ENCODE results near the gene RBM26.

The RBM26 gene, protein sequence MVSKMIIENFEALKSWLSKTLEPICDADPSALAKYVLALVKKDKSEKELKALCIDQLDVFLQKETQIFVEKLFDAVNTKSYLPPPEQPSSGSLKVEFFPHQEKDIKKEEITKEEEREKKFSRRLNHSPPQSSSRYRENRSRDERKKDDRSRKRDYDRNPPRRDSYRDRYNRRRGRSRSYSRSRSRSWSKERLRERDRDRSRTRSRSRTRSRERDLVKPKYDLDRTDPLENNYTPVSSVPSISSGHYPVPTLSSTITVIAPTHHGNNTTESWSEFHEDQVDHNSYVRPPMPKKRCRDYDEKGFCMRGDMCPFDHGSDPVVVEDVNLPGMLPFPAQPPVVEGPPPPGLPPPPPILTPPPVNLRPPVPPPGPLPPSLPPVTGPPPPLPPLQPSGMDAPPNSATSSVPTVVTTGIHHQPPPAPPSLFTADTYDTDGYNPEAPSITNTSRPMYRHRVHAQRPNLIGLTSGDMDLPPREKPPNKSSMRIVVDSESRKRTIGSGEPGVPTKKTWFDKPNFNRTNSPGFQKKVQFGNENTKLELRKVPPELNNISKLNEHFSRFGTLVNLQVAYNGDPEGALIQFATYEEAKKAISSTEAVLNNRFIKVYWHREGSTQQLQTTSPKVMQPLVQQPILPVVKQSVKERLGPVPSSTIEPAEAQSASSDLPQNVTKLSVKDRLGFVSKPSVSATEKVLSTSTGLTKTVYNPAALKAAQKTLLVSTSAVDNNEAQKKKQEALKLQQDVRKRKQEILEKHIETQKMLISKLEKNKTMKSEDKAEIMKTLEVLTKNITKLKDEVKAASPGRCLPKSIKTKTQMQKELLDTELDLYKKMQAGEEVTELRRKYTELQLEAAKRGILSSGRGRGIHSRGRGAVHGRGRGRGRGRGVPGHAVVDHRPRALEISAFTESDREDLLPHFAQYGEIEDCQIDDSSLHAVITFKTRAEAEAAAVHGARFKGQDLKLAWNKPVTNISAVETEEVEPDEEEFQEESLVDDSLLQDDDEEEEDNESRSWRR

DNA sequence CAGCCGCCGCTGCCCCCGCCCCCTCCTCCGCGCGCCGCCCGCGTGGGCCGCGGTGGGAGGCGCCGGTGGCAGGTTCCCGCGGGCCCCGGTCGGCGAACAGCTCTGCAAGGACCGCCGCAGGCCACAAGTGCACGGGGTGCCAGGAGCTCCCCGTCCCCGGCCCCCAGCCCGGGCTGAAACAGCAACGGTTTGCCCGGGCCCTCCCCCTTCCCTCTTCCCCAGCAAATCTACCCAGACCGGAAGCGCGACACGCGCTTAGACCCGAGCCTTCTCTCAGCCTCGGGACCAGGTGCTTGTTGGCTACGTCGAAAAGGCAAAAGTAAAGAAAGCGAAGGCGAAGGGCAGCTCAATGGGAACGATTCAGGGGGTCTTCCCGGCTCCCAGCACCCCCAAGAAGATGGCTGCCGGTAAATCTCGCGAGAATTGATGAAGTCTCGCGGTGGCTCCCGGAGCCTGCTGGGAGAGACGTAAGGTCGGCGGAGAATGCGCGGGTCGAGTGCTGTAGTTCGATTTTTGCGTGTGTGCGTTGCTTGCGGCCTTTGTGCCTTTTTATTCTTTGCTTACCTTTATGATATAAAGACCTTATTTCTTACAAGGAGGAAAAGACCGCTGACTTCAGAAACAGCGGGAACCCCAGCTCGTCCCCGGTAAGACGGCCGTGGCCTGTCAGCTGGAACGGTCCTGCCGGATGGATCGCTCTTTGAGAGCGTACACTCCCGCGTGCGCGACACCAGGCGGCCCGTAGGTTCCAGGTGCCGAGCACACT lies at the start of gene RBM26:
TSS of gene RBM26 (minus strand) at position 425 of the 766 bp plus-strand sequence. CDS start 481 bp downstream, outside the sequence.
- peak; percentile 90 for DNase-seq (ENCODE audit: low read depth)

DNA sequence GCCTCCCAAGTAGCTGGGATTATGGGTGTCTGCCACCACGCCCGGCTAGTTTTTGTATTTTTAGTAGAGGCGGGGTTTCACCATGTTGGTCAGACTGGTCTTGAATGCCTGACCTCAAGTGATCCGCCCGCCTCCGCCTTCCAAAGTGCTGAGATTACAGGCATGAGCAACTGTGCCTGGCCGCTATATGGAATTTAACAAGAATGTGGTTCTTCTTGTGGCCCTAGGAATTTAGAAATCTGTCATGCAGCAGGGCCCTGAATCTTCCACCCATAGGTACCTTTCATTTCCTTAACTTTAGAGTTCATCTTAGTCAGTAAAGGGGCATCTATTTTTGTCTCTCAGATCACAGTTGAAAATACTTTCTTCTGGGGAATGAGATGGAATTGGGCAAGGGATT lies 49.3 kb upstream of the RBM26 start:
- DNase-seq (ENCODE audit: low read depth), result peak; percentile 76

DNA sequence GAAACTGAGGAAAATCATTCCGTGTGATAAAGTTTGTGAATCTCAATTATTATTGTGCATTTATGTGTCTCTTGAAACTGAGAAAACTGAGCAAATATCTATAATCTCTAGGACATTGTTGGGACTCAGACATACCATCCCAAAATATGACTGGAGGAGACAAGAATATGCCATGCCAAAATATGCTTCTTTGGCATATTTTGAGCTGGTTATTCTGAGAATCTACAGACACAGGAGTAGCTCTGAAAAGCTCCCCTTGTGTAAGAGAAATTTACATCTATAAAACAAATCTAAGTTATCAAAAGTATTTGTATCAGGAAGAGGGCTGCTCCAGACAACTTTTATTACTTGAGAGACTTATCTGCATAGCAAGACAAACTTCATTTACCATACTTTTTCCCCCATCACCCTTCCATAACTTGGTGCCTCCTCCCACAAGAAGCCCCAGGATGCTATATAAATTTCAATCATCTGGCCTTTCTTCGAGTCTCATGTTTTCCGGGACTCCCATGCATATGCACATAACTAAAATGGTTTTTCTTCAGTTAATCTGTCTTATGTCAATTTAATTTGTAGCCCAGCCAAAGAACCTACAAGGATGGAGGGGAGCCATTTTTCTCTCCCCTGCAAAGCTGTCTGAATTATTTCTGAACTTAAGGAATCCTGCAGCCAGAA lies 46.3 kb upstream of the RBM26 start:
- DNase-seq (ENCODE audit: low read depth), result no peak

DNA sequence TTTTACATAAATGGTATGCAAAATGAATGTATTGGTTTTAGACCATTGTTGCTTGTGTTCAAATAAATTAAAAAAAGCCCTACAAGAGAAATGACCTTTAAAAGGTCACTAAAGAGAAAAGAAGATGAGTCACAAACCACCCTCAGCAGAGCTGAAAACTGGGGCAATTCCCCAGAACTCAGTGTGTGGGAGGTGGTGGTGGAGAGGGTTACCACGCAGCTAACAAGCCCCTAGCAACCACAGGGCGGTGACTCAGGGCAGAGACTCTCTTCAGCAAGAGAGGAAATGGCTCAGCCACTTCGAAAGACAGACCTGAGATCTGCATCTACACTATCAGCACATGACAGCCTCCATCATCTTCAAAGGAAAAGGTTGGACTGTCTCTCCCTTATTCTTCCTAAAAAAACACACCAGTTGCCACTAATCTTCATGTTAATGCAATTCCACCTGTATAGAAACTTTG lies 45.5 kb upstream of the RBM26 start:
- DNase-seq (ENCODE audit: low read depth), result peak; percentile 96

DNA sequence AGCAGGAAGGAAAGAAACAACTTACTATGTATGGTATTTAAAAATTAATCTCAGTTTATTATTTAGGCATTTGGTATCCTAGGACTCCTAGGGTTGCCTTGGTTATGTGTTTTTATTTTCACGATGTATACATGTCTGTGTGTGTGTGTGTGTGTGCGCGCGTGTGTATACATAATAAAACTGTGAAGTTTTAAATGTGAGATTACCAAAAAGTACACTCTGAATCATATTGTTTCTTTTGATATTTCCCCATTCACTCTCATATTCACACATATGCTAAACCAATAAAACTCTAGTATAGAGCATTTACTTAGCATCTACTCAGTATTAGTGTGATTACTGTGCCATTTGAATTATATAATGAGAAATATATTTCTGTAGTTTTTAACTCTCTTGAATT lies 44.1 kb upstream of the RBM26 start:
- DNase-seq (ENCODE audit: low read depth), result no peak

DNA sequence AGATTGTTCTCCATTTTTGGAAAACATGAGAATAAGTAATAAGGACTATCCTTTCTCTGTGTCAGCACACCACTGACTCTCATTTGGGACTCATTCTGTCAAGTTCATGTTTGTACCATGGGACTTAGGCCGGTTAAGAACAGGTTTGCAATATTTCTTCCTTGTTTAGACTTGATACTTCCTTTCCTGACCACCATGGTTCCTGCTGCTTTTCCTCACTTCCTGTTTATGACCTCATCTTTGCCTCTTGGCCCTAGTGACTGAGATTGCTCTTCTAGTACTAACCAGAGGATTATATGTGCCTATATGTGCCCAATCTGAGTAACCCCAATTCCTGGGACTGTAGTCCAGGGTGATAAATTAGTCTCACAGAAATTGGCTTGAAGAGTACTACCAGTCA lies 42.4 kb upstream of the RBM26 start:
- DNase-seq (ENCODE audit: low read depth), result no peak

DNA sequence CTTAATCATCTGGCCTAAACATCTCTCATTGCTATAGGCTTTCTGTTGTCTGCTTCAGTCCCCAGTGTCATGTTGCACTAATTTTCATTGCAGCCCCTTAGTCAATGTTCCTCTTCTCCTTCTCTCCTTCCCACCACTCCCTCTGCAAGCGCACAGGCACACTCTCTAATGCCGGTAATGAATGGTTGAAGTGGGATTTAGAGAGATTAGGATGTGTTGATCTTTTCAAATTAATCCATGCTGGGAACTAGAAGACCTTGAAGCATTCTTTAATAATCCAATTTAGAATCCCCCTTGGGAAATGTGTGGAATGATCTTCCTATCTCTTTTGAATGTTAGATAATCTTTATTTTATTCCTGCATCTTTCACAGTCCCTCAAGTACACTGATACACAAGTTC lies 41.7 kb upstream of the RBM26 start:
- DNase-seq (ENCODE audit: low read depth), result no peak

DNA sequence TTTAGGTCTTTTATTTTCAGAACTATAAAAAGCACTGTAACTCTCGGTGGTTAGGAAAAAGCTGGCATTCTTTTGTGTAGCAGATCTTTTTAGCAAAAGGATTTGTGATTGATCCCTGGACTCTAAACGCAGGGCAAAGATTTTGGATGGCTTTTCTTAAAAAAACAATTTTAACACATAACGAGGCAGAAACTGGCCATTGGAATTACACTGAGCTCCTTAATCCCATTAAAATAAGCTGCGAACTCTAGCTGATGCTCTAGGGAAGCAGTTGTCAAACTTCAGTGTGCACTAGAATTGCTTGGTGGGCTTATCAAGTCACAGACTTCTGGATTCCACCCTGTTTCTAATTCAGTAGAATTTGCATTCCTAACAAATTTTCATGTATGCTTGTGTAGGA lies 41.1 kb upstream of the RBM26 start:
- no peak for DNase-seq (ENCODE audit: low read depth)

DNA sequence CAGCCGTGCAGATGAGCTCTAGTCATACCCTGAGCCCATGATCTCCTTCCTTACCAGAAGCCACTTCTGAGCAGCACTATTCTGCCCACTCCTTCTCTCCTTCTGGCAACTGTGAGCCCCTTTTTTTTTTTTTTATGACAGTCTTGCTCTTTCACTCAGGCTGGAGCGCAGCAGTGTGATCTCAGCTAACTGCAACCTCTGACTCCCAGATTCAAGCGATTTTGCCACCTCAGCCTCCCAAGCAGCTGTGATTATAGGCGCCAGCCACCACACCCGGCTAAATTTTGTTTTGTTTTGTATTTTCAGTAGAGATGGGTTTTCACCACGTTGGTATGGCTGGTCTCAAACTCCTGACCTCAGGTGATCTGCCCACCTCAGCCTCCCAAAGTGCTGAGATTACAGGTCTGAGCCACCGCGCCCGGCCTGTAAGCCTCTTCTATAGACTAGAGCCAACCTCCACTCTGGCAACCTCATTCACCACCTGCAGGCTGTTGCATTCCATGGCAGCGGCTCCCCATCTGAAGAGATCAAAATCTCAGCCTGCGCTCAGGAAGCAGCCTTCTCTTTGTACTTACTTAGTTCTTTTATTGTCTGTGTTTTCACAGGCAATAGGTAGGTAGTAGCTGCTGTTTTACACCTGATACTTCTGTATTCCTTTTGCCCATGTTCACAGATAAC lies 40.1 kb upstream of the RBM26 start:
- no peak for DNase-seq (ENCODE audit: low read depth)

DNA sequence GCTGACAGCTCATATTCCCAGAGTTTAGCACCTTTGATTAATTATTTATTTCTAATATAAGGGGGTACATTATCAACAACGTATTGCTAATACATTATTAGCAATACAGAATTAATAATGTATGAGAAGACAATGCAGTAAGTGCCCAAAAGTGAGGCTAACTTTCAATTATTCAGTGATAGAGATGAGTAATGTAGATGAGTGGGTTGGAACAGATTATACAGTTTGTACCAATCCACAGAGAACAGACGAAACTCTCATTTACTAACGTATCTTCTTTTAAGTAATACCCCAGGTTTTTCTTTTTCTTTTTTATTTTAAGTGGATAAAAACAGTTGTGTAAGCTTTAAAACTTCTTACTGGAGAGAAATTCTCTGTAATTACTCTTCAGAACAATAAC lies 36.7 kb upstream of the RBM26 start:
- DNase-seq (ENCODE audit: low read depth), result no peak

DNA sequence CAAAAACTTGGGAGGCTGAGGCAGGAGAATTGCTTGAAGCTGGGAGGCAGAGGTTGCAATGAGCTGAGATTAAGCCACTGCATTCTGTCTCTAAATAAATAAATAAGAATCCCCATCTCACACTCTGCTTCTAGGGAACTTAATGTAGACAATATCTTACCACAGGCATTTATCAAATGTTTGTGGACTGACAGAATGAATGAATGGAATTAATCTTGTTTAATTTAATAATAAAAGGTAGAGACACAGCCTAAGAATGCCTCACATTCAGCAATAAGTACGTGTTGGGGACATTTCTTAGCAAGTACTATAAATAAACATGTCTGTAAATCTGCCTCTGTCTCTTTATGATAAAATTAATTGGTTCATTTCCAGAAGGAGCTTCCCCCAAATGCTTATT lies 36.2 kb upstream of the RBM26 start:
- DNase-seq (ENCODE audit: low read depth), result no peak

DNA sequence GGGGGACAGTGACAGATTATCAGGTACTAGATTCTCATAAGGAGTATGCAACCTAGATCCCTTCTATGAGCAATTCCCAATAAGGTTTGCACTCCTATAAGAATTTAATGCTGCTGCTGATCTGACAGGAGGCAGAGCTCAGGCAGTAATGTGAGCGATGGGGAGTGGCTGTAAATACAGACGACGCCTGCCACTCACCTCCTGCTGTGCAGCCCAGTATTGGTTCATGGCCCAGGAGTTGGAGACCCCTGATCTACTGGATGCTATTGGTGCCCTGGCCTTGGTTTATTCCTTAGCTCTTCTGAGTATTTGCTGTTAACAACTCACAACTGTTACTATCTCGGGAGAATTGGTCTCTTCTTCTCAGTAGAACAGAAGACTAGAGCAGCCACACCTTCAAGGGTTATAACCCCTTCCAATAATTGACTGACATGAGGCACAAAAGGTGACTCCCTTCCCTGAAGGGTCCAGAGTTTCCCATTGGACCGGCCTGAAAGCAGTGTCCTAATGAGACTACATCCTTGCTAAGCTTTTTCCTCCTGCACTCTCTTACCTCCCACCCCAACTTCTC lies 35.0 kb upstream of the RBM26 start:
- no peak for DNase-seq (ENCODE audit: low read depth)

DNA sequence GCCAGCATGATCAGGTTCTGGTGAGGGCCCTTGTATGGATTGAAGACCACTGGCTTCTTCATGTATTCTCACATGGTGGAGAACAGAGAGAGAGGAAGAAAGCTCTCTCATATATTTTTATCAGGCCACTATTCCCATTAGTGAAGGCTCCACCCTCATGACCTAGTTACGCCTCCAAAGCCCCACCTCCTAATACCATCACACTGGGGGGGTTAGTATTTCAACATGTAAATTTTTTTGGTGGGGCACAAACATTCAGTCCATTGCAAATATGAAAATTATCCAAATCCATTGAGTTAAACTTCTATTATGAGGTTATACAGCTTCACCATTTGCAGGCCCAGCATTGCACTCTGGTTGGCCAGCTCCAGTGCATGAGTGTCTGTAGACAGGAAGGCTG lies 33.2 kb upstream of the RBM26 start:
- no peak for DNase-seq (ENCODE audit: low read depth)

DNA sequence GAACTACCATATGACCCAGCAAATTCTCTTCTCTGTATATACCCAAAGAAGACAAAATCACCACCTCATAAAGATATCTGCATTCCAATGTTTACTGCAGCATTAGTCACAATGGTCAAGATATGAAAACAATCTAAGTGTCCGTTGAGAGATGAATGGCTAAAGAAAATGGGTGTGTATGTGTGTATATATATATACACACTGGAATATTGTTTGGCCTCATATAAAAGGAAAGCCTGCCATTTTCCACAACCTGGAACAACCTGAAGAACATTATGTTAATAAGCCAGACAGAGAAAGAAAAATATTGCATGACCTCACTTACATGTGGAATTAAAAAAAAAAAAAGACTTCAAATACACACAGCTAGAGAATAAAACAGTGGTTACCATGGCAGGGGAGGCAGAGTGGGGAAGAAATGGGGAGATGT lies 29.5 kb upstream of the RBM26 start:
- peak; percentile 70 for DNase-seq (ENCODE audit: low read depth)

DNA sequence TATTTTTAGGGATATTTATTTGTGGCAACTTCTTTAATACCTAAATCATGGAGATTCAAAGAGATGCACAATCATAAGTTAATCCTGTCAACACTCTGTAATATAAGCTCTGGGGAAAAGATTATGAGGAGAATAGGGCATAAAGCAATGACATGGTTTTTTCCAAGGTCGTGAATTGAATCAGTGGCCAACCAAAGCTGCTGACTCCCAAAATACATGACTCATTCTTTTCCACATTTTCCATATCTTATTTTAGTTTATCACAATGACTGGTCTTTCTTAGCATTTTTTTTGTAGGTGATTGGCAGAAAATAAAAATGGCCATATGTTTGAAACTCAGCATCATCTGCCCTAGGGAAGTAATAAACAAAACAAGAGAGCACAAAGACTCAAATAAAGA lies 28.5 kb upstream of the RBM26 start:
- DNase-seq (ENCODE audit: low read depth), result peak; percentile 59

DNA sequence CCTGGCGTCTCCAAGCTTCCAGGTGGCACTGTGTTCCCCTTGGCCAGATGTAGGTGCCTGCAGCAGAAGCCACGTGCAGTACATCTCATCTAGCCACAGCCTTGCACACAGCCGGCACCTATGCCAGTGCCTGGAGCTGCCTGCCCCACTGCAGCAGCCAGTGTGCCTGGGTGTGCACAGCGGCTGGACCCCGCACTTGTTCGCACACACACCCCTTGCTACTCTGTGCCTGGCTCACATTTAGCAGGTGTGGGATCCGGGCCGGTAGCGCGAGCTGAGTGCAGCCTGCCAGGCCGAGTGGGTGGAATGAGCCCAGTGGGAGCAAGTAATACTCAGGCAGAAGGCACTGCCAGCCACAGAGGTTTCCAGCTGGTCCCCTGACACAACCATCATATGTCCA lies 26.9 kb upstream of the RBM26 start:
- DNase-seq (ENCODE audit: low read depth), result no peak

DNA sequence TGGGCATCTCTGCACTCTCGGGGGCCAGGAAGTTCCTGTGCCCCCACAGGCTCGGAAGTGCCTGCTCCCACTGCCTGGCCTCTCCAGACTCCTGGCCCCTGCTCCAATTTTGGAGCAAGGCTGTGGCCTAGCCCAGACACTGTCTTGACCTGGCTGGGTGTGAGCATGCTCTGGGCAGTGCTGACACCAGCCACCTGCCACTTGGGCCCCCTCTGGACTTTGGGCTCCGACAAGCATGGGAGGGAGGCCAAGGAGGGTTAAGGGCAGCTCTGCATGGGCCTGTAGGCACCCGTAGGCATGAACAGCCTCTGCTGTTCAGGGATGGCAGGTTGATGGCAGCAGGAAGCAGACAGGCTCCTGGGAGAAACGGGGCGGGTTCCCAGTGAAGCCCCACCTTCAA lies 26.0 kb upstream of the RBM26 start:
- DNase-seq (ENCODE audit: low read depth), result no peak

DNA sequence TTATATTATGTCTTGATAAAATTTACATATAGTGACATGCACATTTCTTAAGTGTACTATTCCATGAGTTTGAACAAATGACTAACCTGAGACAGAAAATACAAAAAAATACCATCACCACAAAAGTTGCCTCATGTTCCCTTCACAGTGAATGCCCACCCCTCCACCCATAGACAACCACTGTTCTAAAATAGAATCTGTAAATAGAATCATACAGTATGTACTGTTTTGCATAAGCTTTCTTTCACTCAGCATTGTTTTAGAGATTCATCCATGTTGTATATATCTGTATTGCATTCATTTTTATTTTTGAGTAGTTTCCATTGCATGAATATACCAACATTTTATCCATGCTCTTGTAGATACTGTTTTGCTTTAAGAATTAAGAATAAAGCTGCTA lies 23.3 kb upstream of the RBM26 start:
- no peak for DNase-seq (ENCODE audit: low read depth)

DNA sequence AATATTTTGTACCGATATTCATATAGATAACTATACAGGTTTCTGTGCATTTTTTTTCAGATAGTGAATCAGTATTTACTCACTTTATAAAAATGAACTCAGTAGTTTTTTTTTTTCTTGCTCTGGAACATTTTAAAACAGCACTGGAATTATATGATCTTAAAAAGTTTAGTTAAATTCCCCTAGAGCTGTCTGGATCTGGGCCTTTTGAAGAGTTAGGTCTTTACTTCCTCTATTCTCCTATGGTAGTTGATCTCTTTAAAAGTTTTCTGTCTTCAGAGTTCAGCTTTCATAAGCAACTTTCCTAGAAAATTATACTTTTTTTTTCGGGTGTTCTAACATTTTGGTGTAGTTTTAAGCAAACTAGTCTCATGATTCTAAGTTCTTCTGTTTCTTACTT lies 21.8 kb upstream of the RBM26 start:
- no peak for DNase-seq (ENCODE audit: low read depth)

DNA sequence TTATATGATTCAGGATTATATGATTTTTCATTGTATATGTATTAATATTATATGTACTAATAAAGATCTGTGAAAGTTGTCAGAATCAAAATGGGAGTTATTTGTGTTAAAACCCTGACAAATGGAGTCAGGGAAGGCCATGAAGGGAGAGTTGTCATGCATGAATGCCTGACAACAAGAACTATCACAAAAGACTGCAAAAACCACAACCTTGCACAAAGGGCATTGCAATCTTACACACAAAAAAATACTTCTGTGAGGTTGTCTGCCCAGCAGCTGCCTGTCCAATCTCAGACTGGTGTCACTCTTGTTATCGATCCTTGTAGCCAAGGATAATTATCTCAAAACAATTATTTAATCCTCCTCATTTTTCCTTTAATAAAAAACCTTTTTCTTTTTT lies 21.2 kb upstream of the RBM26 start:
- no peak for DNase-seq (ENCODE audit: low read depth)
